ENCODE measurements around the gene PSD4. TPM values are rescaled to one million over a fixed set of nuclear protein-coding genes. Genes with fewer than 3 reads are reported as not detected.

Gene PSD4
- total and polyA plus RNA-seq, 4 donors = 0.79 to 17.8 (median 6.5) TPM

DNA sequence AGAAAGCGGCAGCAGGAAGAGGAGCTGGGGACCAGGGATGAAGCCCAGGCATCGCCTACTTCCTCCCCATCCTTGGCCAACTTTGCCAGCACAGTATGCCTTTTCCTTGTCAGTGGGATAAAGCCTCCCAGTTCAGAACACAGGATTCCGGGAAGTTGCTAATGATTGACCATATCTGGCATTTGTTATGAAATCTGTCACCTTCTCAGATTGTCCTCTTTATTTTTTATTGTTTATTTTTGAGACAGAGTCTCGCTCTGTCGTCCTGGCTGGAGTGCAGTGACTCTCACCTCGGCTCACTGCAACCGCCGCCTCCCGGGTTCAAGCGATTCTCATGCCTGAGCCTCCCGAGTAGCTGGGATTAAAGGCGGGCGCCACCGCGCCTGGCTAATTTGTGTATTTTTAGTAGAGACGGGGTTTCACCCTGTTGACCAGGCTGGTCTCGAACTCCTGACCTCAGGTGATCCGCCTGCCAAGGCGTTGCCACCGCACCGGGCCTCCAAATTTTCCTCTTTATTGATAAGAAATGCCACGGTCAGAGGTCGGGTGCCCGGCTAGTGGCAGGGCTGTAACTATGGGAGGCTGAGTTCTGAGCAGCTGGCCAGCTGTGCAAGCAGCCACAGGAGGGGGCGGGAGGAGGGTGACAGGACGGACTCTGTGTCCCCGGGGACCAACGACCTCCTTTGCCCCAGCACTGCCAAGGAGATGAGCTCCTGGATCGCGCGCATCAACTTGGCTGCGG, 24.4 kb downstream of the PSD4 start:
- no peaks in the 10 kb centered on the region for H3K36me3 ChIP-seq (ENCODE audit: control insufficient read depth in 1 of 2, insufficient read depth in 2 of 2, low read length in 1 of 2)
- ATAC-seq (ENCODE audit: low FRiP score) = peak; percentile 24
- no peaks in the 10 kb centered on the region for H3K9me3 ChIP-seq (ENCODE audit: control insufficient read depth, low read length)
- 66% methylated on average over 30 to 32 of the region's 32 CpGs for WGBS, 2 donors
- H3K27ac ChIP-seq (ENCODE audit: low read depth in 1 of 2, low read length in 2 of 2) = no peak overlapping the region
- H3K4me3 ChIP-seq (ENCODE audit: low read length in 2 of 2) = peak overlapping the region; percentile 61 to 81
- intact Hi-C loops (cut with DNase I) = loop anchor here in 1 of 2 donors (5.0 kb wide), 1 partner anchor 61 kb away; no protein-coding TSS in a partner anchor
- no peaks in the 10 kb centered on the region for H3K27me3 ChIP-seq (ENCODE audit: control insufficient read depth in 1 of 2, insufficient read depth in 2 of 2, low read length in 1 of 2)
- H3K4me1 ChIP-seq (ENCODE audit: control insufficient read depth in 1 of 2, insufficient read depth in 2 of 2, low read length in 2 of 2) = no peaks in the 10 kb centered on the region
- DNase-seq = no peak

DNA sequence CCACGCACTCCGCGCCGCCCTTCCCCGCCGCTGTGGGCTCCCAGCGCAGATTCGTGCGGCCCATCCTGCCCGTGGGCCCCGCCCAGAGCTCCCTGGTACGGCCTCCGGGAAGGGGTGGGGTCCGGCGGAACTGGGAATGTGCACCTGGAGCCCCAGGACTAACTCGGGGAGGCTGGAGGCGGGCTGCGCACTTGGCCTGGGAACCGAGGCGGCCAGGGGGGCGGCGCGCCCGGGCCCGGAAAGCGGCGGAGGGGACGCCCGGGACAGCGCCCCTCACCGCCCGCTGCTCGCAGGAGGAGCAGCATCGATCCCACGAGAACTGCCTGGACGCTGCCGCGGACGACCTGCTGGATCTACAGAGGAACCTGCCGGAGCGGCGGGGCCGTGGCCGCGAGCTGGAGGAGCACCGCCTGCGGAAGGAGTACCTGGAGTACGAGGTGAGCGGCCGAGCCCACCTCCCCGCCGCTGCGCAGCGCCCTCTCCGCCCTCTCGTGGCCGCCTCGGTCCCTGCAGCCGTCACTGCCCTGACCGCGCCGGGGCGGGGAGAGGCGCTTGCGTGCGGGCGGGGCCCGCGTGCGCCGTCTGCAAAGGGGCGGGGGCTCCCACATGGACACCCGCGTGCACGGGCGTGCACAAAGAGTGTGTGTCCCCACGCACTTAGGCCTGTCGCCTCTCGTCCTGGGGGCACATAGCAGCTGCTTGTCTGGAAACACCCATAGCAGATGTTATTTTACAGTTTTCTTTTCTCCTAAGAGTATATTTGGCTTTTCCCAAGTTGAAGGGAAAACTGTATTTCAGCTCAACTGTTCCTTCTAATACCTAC, 25.2 kb downstream of the PSD4 start:
- Histone ChIP-seq H3K9me3 (ENCODE audit: control insufficient read depth, low read length) (no peaks in the 10 kb centered on the region), H3K4me1 (ENCODE audit: control insufficient read depth in 1 of 2, insufficient read depth in 2 of 2, low read length in 2 of 2) (no peaks in the 10 kb centered on the region), H3K27me3 (ENCODE audit: control insufficient read depth in 1 of 2, insufficient read depth in 2 of 2, low read length in 1 of 2) (no peaks in the 10 kb centered on the region), H3K27ac (ENCODE audit: low read depth in 1 of 2, low read length in 2 of 2) (no peak overlapping the region), H3K4me3 (ENCODE audit: low read length in 2 of 2) (peak overlapping the region; percentile 61 to 81), H3K36me3 (ENCODE audit: control insufficient read depth in 1 of 2, insufficient read depth in 2 of 2, low read length in 1 of 2) (no peaks in the 10 kb centered on the region)
- DNase-seq (peak; percentile 86 to 93), ATAC-seq (ENCODE audit: low FRiP score) (peak; percentile 93)
- intact Hi-C loops (cut with DNase I) = loop anchor here in 1 of 2 donors (5.0 kb wide), 1 partner anchor 62 kb away; no protein-coding TSS in a partner anchor
- 2% methylated on average over 52 to 79 of the region's 79 CpGs for WGBS, 2 donors

DNA sequence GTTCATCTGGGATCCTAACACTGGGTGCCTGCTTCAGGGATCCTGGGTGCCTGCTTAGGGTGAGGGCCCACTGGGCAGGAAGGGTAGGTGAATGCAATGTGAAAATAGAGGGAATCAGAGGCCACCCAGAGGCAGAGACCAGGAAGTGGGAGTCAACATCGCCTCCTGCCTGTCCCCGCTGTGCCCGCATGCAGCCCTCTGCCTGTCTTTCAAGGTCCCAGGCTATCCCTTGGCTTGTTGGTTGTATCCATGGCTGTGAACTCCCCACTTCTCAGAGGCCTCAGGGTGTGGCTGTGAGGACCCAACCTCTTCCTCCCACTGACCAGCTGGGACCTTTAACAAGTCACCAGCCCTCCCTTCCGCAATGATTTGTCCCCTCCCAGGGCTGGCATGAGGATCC, 26.5 kb downstream of the PSD4 start:
- H3K9me3 ChIP-seq (ENCODE audit: control insufficient read depth, low read length) = no peaks in the 10 kb centered on the region
- H3K4me3 ChIP-seq (ENCODE audit: low read length in 2 of 2) = no peak overlapping the region
- no peaks in the 10 kb centered on the region for H3K36me3 ChIP-seq (ENCODE audit: control insufficient read depth in 1 of 2, insufficient read depth in 2 of 2, low read length in 1 of 2)
- no peak overlapping the region for H3K27ac ChIP-seq (ENCODE audit: low read depth in 1 of 2, low read length in 2 of 2)
- no peaks in the 10 kb centered on the region for H3K4me1 ChIP-seq (ENCODE audit: control insufficient read depth in 1 of 2, insufficient read depth in 2 of 2, low read length in 2 of 2)
- 91 to 95% methylated on average over 4 of the region's 4 CpGs for WGBS, 2 donors
- intact Hi-C loops (cut with DNase I) = loop anchor here in 1 of 2 donors (5.0 kb wide), 1 partner anchor 42 kb away; no protein-coding TSS in a partner anchor
- DNase-seq (peak; percentile 34 to 65), ATAC-seq (ENCODE audit: low FRiP score) (no peak)
- no peaks in the 10 kb centered on the region for H3K27me3 ChIP-seq (ENCODE audit: control insufficient read depth in 1 of 2, insufficient read depth in 2 of 2, low read length in 1 of 2)

DNA sequence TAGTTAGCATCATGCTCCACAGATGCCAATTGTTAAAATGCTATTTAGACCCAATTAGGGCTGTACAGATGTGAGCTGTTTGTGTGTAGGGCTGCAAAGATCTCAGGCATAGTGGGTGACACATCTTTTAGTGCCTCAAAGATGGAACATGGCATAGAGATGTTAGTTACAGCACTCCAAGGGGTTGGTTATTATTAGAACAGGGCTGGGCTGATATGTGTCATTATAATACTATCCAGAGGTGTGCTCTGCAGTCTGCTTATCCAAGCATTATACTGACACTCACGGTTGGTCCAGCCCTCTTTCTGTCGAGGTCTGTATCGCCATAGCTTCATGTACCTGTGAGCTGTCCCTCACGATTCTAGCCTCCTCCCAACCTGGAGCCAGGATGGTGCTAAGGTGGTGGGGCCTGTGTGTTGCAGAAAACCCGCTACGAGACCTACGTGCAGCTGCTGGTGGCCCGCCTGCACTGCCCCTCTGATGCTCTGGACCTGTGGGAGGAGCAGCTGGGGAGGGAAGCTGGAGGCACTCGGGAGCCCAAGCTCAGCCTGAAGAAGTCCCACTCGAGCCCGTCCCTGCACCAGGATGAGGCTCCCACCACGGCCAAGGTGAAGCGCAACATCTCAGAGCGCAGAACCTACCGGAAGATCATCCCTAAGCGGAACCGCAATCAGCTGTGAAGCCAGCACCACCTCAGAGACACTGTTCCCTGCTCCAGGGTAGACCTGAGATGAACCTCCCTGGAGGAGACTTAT, 27.1 kb downstream of the PSD4 start:
- Histone ChIP-seq H3K9me3 (ENCODE audit: control insufficient read depth, low read length) (no peaks in the 10 kb centered on the region), H3K27me3 (ENCODE audit: control insufficient read depth in 1 of 2, insufficient read depth in 2 of 2, low read length in 1 of 2) (no peaks in the 10 kb centered on the region), H3K4me3 (ENCODE audit: low read length in 2 of 2) (no peak overlapping the region), H3K27ac (ENCODE audit: low read depth in 1 of 2, low read length in 2 of 2) (no peak overlapping the region), H3K36me3 (ENCODE audit: control insufficient read depth in 1 of 2, insufficient read depth in 2 of 2, low read length in 1 of 2) (no peaks in the 10 kb centered on the region), H3K4me1 (ENCODE audit: control insufficient read depth in 1 of 2, insufficient read depth in 2 of 2, low read length in 2 of 2) (no peaks in the 10 kb centered on the region)
- intact Hi-C loops (cut with DNase I) = loop anchor here in 1 of 2 donors (5.0 kb wide), 1 partner anchor 41 kb away; no protein-coding TSS in a partner anchor
- DNase-seq (peak; percentile 35 to 55), ATAC-seq (ENCODE audit: low FRiP score) (no peak)
- 92 to 93% methylated on average over 17 of the region's 17 CpGs for WGBS, 2 donors

DNA sequence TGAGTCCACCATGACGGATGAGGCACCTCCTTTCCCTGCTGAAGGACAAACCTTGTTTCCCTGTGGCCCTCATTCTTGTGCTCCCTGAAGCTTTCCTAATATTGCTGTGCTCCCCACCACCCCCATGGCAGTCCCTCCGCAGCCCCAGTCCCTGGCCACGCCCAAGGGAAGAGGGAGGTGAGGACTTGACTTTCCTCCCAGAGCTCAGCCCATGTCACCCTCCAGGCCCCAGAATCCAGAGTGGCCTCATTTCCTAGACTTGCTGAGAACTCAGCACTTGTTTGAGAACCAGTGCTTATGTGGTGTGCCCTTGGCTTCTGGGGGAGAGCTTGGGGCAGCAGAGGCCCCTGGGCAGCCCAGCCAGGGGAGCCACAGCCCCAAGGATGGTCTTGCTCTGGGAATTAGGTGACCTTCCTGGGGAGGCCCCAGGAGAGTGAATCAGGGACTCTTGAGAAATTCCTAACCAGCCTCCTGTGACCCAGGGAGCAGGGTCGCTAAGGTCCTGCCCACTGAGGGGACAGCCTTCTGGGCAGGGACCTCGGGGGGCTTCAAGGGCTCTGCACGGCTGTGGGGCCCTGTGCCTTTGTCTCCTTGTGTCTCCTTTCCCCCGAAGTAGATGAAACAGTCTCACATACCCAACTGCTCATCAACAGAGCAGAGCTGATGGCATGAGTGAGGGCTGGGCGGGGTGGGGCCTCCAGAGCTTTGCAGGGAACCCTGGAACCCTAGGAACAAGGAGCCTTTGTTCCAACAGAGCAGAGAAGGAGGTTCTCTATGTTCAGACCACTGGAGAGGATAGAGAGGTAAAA, 27.9 kb downstream of the PSD4 start:
- H3K4me1 ChIP-seq (ENCODE audit: control insufficient read depth in 1 of 2, insufficient read depth in 2 of 2, low read length in 2 of 2) = no peaks in the 10 kb centered on the region
- H3K9me3 ChIP-seq (ENCODE audit: control insufficient read depth, low read length) = no peaks in the 10 kb centered on the region
- 88 to 93% methylated on average over 8 of the region's 8 CpGs for WGBS, 2 donors
- ATAC-seq (ENCODE audit: low FRiP score) (no peak), DNase-seq (peak; percentile 38 to 64)
- no peaks in the 10 kb centered on the region for H3K27me3 ChIP-seq (ENCODE audit: control insufficient read depth in 1 of 2, insufficient read depth in 2 of 2, low read length in 1 of 2)
- no peak overlapping the region for H3K27ac ChIP-seq (ENCODE audit: low read depth in 1 of 2, low read length in 2 of 2)
- no peak overlapping the region for H3K4me3 ChIP-seq (ENCODE audit: low read length in 2 of 2)
- intact Hi-C loops (cut with DNase I) = loop anchor here in 1 of 2 donors (5.0 kb wide), 1 partner anchor 41 kb away; no protein-coding TSS in a partner anchor
- H3K36me3 ChIP-seq (ENCODE audit: control insufficient read depth in 1 of 2, insufficient read depth in 2 of 2, low read length in 1 of 2) = no peaks in the 10 kb centered on the region

DNA sequence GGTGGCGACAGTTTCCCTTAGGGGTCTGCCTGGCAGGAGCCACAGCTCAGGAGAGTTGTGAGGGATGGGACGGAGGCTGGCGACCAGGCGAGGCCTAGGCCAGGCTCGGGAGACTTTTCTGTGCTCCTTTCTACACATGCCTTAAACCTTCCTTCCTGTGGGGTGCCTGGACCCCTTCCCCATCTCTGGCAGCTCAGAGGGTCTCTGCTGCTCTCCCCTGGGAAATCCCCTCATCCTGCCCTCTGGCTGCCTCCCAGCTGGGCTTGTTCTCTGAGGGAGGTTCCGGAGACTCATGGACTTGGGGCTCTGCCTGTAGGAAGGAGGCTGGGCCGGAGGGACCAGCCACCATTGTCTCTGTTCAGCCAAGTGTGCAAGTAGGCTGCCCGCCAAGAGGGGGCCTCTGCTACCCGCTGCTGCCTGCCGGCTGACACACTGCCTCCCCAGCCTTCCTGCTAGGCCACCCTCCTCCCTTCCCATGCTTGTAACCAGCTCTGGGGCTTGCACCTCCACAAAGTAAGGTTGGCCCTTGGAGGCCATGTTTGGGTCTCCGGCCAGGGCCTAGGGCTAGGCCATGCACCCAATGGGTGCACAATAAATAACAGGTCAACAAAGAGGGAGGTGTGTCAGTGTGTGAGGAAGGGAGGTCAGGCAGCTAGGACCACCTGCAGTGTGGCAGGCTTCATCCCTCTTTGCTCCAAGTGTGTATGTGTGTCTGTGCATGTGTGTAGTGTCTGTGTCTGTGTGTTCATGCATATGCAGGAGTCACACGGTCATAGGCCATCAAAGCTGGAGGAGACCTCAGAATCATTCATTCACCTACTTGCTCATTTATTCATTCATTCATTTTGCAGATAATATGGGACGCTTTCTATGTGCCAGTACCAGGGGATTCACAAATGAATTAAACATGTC, 28.8 kb downstream of the PSD4 start:
- no peaks in the 10 kb centered on the region for H3K9me3 ChIP-seq (ENCODE audit: control insufficient read depth, low read length)
- H3K27ac ChIP-seq (ENCODE audit: low read depth in 1 of 2, low read length in 2 of 2) = no peak overlapping the region
- intact Hi-C loops (cut with DNase I) = loop anchor here in 1 of 2 donors (5.0 kb wide), 1 partner anchor 40 kb away; no protein-coding TSS in a partner anchor
- no peak overlapping the region for H3K4me3 ChIP-seq (ENCODE audit: low read length in 2 of 2)
- H3K4me1 ChIP-seq (ENCODE audit: control insufficient read depth in 1 of 2, insufficient read depth in 2 of 2, low read length in 2 of 2) = no peaks in the 10 kb centered on the region
- 77 to 82% methylated on average over 13 of the region's 13 CpGs for WGBS, 2 donors
- H3K27me3 ChIP-seq (ENCODE audit: control insufficient read depth in 1 of 2, insufficient read depth in 2 of 2, low read length in 1 of 2) = no peaks in the 10 kb centered on the region
- no peaks in the 10 kb centered on the region for H3K36me3 ChIP-seq (ENCODE audit: control insufficient read depth in 1 of 2, insufficient read depth in 2 of 2, low read length in 1 of 2)
- ATAC-seq (ENCODE audit: low FRiP score) (no peak), DNase-seq (peak; percentile 47 to 64)

DNA sequence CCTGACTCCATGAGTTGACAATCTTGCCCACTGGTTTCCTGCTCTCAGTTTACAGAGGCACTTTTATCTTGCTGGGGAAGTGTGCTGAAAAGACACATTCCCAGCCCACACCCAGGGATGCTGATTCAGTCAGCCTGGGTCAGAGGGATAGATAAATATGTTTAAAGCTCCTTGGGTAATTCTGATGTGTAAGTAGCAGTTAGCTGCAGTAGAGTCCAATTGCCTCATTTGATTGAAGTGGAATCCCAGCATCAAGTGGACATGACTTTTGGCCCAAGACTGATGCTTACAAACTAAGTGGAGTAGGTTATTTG, 29.4 kb downstream of the PSD4 start:
- no peak overlapping the region for H3K4me3 ChIP-seq (ENCODE audit: low read length in 2 of 2)
- intact Hi-C loops (cut with DNase I) = loop anchor here in 1 of 2 donors (5.0 kb wide), 1 partner anchor 39 kb away; no protein-coding TSS in a partner anchor
- no peaks in the 10 kb centered on the region for H3K4me1 ChIP-seq (ENCODE audit: control insufficient read depth in 1 of 2, insufficient read depth in 2 of 2, low read length in 2 of 2)
- H3K9me3 ChIP-seq (ENCODE audit: control insufficient read depth, low read length) = no peaks in the 10 kb centered on the region
- ATAC-seq (ENCODE audit: low FRiP score) = no peak
- H3K36me3 ChIP-seq (ENCODE audit: control insufficient read depth in 1 of 2, insufficient read depth in 2 of 2, low read length in 1 of 2) = no peaks in the 10 kb centered on the region
- no peak overlapping the region for H3K27ac ChIP-seq (ENCODE audit: low read depth in 1 of 2, low read length in 2 of 2)
- no peaks in the 10 kb centered on the region for H3K27me3 ChIP-seq (ENCODE audit: control insufficient read depth in 1 of 2, insufficient read depth in 2 of 2, low read length in 1 of 2)
- peak in 1 of 2 donors; percentile 4 for DNase-seq

Data from aorta (tissue), 5 donors.